Mucosa of rectum (tissue), 2 donors: ENCODE results near the gene CYREN.

Experiments used
- H3K27ac ChIP-seq, 2 donors: one replicate each; pipeline ENCODE4 v1.7.0; 2013; ENCODE audit warnings: inconsistent platforms in 2 of 2, low read depth in 2 of 2, low read length in 2 of 2
- H3K27me3 ChIP-seq, 2 donors: one replicate each; pipeline ENCODE4 v1.7.0; 2013; ENCODE audit warnings: low read length in 2 of 2; ENCODE audit not compliant: control insufficient read depth in 2 of 2, insufficient read depth in 2 of 2
- H3K36me3 ChIP-seq, 2 donors: one replicate each; pipeline ENCODE4 v1.7.0; 2013; ENCODE audit warnings: low read length in 2 of 2; ENCODE audit not compliant: control insufficient read depth in 2 of 2, insufficient read depth in 2 of 2
- H3K4me1 ChIP-seq, 2 donors: one replicate each; pipeline ENCODE4 v1.7.0; 2013; ENCODE audit warnings: low read length in 2 of 2, mild to moderate bottlenecking in 1 of 2; ENCODE audit not compliant: control insufficient read depth in 2 of 2, insufficient read depth in 2 of 2
- H3K4me3 ChIP-seq, 2 donors: one replicate each; pipeline ENCODE4 v1.7.0; 2013; ENCODE audit warnings: low read length in 2 of 2
- H3K9ac ChIP-seq, 2 donors: one replicate each; pipeline ENCODE4 v1.7.0; 2013; ENCODE audit warnings: low read length in 2 of 2, low read depth in 1 of 2, mild to moderate bottlenecking in 1 of 2
- H3K9me3 ChIP-seq, 2 donors: one replicate each; pipeline ENCODE4 v1.7.0; 2013; ENCODE audit warnings: low read length in 2 of 2; ENCODE audit not compliant: control insufficient read depth in 2 of 2
- donor health status: healthy.
- donor health status: Normal muscosa, but diverticular disease.

CYREN gene

GRCh38 chr7:135169141-135169963, 1.2 kb downstream of the CYREN start:
- Histone ChIP-seq H3K4me3 (peak overlapping the region; percentile 83 to 87), H3K4me1 (peaks cover 21% of the 10 kb centered on the region in 2 donors), H3K27ac (peak overlapping the region; percentile 92 to 96), H3K36me3 (peaks cover 35 to 41% of the 10 kb centered on the region in 2 donors), H3K9me3 (no peaks in the 10 kb centered on the region), H3K9ac (peak overlapping the region; percentile 91 to 95), H3K27me3 (no peaks in the 10 kb centered on the region)

GRCh38 chr7:135168489-135169140, 1.9 kb downstream of the CYREN start:
- Histone ChIP-seq H3K4me3 (peak overlapping the region in 1 of 2 donors; percentile 87), H3K4me1 (peaks cover 21% of the 10 kb centered on the region in 2 donors), H3K9ac (no peak overlapping the region), H3K9me3 (no peaks in the 10 kb centered on the region), H3K27ac (peak overlapping the region; percentile 92 to 96), H3K27me3 (no peaks in the 10 kb centered on the region), H3K36me3 (peaks cover 35 to 46% of the 10 kb centered on the region in 2 donors)

GRCh38 chr7:135168001-135168400, 2.5 kb downstream of the CYREN start:
- Histone ChIP-seq H3K27me3 (no peaks in the 10 kb centered on the region), H3K27ac (peak overlapping the region; percentile 48 to 50), H3K9me3 (no peaks in the 10 kb centered on the region), H3K9ac (no peak overlapping the region), H3K36me3 (peaks cover 35 to 46% of the 10 kb centered on the region in 2 donors), H3K4me1 (peaks cover 21% of the 10 kb centered on the region in 2 donors), H3K4me3 (no peak overlapping the region)

GRCh38 chr7:135167365-135167917, 3.1 kb downstream of the CYREN start:
- peaks cover 35 to 46% of the 10 kb centered on the region in 2 donors for H3K36me3 ChIP-seq
- peak overlapping the region; percentile 33 to 50 for H3K27ac ChIP-seq
- H3K27me3 ChIP-seq: no peaks in the 10 kb centered on the region
- no peak overlapping the region for H3K4me3 ChIP-seq
- H3K4me1 ChIP-seq: peaks cover 21% of the 10 kb centered on the region in 2 donors
- H3K9me3 ChIP-seq: no peaks in the 10 kb centered on the region
- H3K9ac ChIP-seq: no peak overlapping the region

- no peaks in the 10 kb centered on the region for H3K27me3 ChIP-seq
- H3K4me3 ChIP-seq: no peak overlapping the region
- H3K27ac ChIP-seq: peak overlapping the region in 1 of 2 donors; percentile 11
- peaks cover 19 to 24% of the 10 kb centered on the region in 2 donors for H3K4me1 ChIP-seq
- H3K9ac ChIP-seq: no peak overlapping the region
- H3K36me3 ChIP-seq: peaks cover 35 to 50% of the 10 kb centered on the region in 2 donors
- H3K9me3 ChIP-seq: no peaks in the 10 kb centered on the region
These were observed 4.0 kb downstream of the CYREN start for GRCh38 chr7:135166338-135166990.

- Histone ChIP-seq H3K4me3 (no peak overlapping the region), H3K27ac (no peak overlapping the region), H3K27me3 (no peaks in the 10 kb centered on the region), H3K9ac (no peak overlapping the region), H3K9me3 (no peaks in the 10 kb centered on the region), H3K36me3 (peaks cover 35 to 50% of the 10 kb centered on the region in 2 donors), H3K4me1 (peaks cover 19 to 25% of the 10 kb centered on the region in 2 donors)
These were observed 4.6 kb downstream of the CYREN start for GRCh38 chr7:135165862-135166261.

GRCh38 chr7:135164357-135165061, 6.0 kb downstream of the CYREN start:
- no peaks in the 10 kb centered on the region for H3K9me3 ChIP-seq
- no peak overlapping the region for H3K4me3 ChIP-seq
- no peak overlapping the region for H3K27ac ChIP-seq
- H3K27me3 ChIP-seq: no peaks in the 10 kb centered on the region
- H3K9ac ChIP-seq: no peak overlapping the region
- peaks cover 35 to 50% of the 10 kb centered on the region in 2 donors for H3K36me3 ChIP-seq
- H3K4me1 ChIP-seq: peaks cover 22 to 27% of the 10 kb centered on the region in 2 donors

GRCh38 chr7:135162382-135163001, 8.0 kb downstream of the CYREN start:
- Histone ChIP-seq H3K36me3 (peaks cover 26 to 41% of the 10 kb centered on the region in 2 donors), H3K9me3 (no peaks in the 10 kb centered on the region), H3K27ac (no peak overlapping the region), H3K27me3 (no peaks in the 10 kb centered on the region), H3K4me1 (peaks cover 12 to 14% of the 10 kb centered on the region in 2 donors), H3K4me3 (no peak overlapping the region), H3K9ac (no peak overlapping the region)

GRCh38 chr7:135161669-135162068, 8.8 kb downstream of the CYREN start:
- no peak overlapping the region for H3K27ac ChIP-seq
- no peaks in the 10 kb centered on the region for H3K27me3 ChIP-seq
- H3K4me1 ChIP-seq: peaks cover 12 to 14% of the 10 kb centered on the region in 2 donors
- H3K4me3 ChIP-seq: no peak overlapping the region
- no peak overlapping the region for H3K9ac ChIP-seq
- peaks cover 17 to 32% of the 10 kb centered on the region in 2 donors for H3K36me3 ChIP-seq
- H3K9me3 ChIP-seq: no peaks in the 10 kb centered on the region
